Prostate gland (tissue), 2 donors: ENCODE results near the gene KLHL41.

Experiments
- POLR2A ChIP-seq: fragments of 450-650 bp; IDR thresholded peaks from one replicate; pipeline ENCODE4 v1.6.1; 2016; ENCODE audit warnings: antibody characterized with exemption, mild to moderate bottlenecking
- POLR2AphosphoS5 ChIP-seq: sonication (generic); formaldehyde crosslinking; IDR thresholded peaks from one replicate; pipeline ENCODE4 v1.6.1; 2017; ENCODE audit warnings: antibody characterized with exemption
- TF ChIP-seq, protein P1 (sequence below), 4 experiments: fragments of 200-600 bp in 2 of 4; fragments of 450-650 bp in 2 of 4; sonication (generic) in 2 of 4; IDR thresholded peaks; 1 replicate in 3 of 4; 2 replicates in 1 of 4; pipeline ENCODE4 v1.5.1; 2016 to 2019; ENCODE audit warnings: antibody characterized with exemption in 4 of 4, mild to moderate bottlenecking in 2 of 4, moderate library complexity in 2 of 4

DNA sequence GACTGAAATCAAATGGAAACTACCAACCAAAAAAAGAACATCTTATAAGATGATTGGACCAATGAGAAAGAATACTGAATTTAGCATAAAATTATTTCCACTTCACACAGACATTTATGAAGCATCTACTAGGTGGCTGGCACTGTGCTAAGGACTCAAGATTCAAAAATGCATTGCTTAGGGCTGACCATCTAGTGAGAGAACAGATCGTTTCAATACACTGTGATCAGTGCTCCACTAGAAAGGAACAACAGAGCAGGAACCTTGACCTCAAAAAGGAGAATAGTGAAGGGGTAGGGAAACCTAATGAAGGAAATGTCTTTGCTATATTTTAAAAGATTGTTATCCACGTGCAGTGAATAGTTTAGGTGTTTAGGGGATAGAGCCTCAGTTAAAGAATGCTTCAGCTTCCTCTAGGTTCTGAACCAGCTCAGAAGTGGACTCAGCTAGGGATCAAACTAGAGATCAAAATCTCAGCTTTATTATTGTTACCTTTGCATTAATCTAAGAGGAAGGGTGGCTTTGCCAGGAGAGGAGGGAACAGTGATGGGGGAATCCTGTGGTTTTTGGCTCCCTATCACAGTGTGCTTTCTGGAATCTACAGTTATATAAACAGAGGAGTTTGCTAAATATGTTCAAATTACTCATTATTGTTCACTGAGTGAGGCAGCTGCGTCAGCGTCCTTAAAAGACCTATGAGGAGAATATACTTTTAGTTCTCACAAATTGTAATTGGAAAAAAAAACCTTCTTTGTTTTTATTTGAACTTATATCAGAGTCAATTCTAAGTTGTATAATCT, 46.4 kb upstream of the KLHL41 start:
- TF ChIP-seq, protein P1, sequence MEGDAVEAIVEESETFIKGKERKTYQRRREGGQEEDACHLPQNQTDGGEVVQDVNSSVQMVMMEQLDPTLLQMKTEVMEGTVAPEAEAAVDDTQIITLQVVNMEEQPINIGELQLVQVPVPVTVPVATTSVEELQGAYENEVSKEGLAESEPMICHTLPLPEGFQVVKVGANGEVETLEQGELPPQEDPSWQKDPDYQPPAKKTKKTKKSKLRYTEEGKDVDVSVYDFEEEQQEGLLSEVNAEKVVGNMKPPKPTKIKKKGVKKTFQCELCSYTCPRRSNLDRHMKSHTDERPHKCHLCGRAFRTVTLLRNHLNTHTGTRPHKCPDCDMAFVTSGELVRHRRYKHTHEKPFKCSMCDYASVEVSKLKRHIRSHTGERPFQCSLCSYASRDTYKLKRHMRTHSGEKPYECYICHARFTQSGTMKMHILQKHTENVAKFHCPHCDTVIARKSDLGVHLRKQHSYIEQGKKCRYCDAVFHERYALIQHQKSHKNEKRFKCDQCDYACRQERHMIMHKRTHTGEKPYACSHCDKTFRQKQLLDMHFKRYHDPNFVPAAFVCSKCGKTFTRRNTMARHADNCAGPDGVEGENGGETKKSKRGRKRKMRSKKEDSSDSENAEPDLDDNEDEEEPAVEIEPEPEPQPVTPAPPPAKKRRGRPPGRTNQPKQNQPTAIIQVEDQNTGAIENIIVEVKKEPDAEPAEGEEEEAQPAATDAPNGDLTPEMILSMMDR (IDR thresholded peaks at IDR 0.05): no peak
- TF ChIP-seq POLR2A: no peak
- TF ChIP-seq POLR2AphosphoS5: no peak
